Activated CD4-positive, CD25-positive, alpha-beta regulatory T cell treated with anti-CD3 and anti-CD28 coated beads, Interleukin-2, amount 50 U/mL, for 16 hours (primary cell): ENCODE results near the gene RGPD8.

Experiments used
- DNase-seq: peaks from one replicate; pipeline ENCODE4 v3.0.0-alpha.2; 2020; ENCODE audit warnings: low read depth, low spot score

The RGPD8 gene

GRCh38 chr2:112335600-112335999 is 97.8 kb downstream of the RGPD8 start:
- no peak for DNase-seq

- DNase-seq: no peak
Measured at GRCh38 chr2:112332123-112332696, 101.2 kb downstream of the RGPD8 start.

- no peak for DNase-seq
Measured at GRCh38 chr2:112322919-112323318, 110.5 kb downstream of the RGPD8 start.

- DNase-seq: no peak
Measured at GRCh38 chr2:112321375-112322320, 111.8 kb downstream of the RGPD8 start.
